Mesendoderm (in vitro differentiated cells): Measurements from ENCODE around the gene MAEL.
"Not testable (repeated sequence)": the region's sequence is repeated elsewhere in the genome, so short reads cannot be mapped to it uniquely, and the experiment has no call there.

ENCODE experiments used
- DNase-seq: peaks from one replicate; pipeline ENCODE4 v3.0.0; 2013
- H2AK5ac ChIP-seq: 2 replicates; pipeline ENCODE4 v1.6.1; 2013; ENCODE audit warnings: low read length, inconsistent platforms
- H2BK120ac ChIP-seq: 2 replicates; pipeline ENCODE4 v1.6.1; 2013; ENCODE audit warnings: low read depth, mild to moderate bottlenecking, low read length, moderate library complexity, mixed read lengths
- H2BK15ac ChIP-seq: replicated peaks from 2 replicates; pipeline ENCODE4 v1.6.1; 2013; ENCODE audit warnings: low read depth, mild to moderate bottlenecking, moderate library complexity
- H2BK5ac ChIP-seq: 2 replicates; pipeline ENCODE4 v1.6.1; 2013; ENCODE audit warnings: low read length, inconsistent platforms
- H3K18ac ChIP-seq: 2 replicates; pipeline ENCODE4 v1.6.1; 2013; ENCODE audit warnings: mild to moderate bottlenecking, low read length, mixed read lengths
- H3K23ac ChIP-seq: one replicate; pipeline ENCODE4 v1.6.1; 2013; ENCODE audit warnings: low read length
- H3K27ac ChIP-seq: 2 replicates; pipeline ENCODE4 v1.5.1; 2013; ENCODE audit warnings: low read depth, mild to moderate bottlenecking, inconsistent platforms, low read length, moderate library complexity
- H3K27me3 ChIP-seq: 2 replicates; pipeline ENCODE4 v1.6.1; 2013; ENCODE audit warnings: low read length, control low read depth, mild to moderate bottlenecking, inconsistent platforms; ENCODE audit not compliant: insufficient read depth, poor library complexity
- H3K36me3 ChIP-seq: 2 replicates; pipeline ENCODE4 v1.6.1; 2013; ENCODE audit warnings: low read length, inconsistent platforms; ENCODE audit not compliant: control insufficient read depth, insufficient read depth
- H3K4ac ChIP-seq: one replicate; pipeline ENCODE4 v1.6.1; 2013; ENCODE audit warnings: low read depth, mild to moderate bottlenecking, low read length, moderate library complexity
- H3K4me1 ChIP-seq: 2 replicates; pipeline ENCODE4 v1.6.1; 2013; ENCODE audit warnings: low read depth, low read length, inconsistent platforms; ENCODE audit not compliant: control insufficient read depth
- H3K4me2 ChIP-seq: 2 replicates; pipeline ENCODE4 v1.6.1; 2013; ENCODE audit warnings: low read length
- H3K4me3 ChIP-seq: 2 replicates; pipeline ENCODE4 v1.5.1; 2013; ENCODE audit warnings: mild to moderate bottlenecking, low read length
- H3K56ac ChIP-seq: one replicate; pipeline ENCODE4 v1.6.1; 2013; ENCODE audit warnings: low read length
- H3K79me1 ChIP-seq: 2 replicates; pipeline ENCODE4 v1.6.1; 2013; ENCODE audit warnings: low read length, inconsistent platforms
- H3K79me2 ChIP-seq: 2 replicates; pipeline ENCODE4 v1.6.1; 2013; ENCODE audit warnings: mild to moderate bottlenecking, low read length; ENCODE audit not compliant: control insufficient read depth, insufficient read depth
- H3K9ac ChIP-seq: 2 replicates; pipeline ENCODE4 v1.6.1; 2013; ENCODE audit warnings: low read length, inconsistent platforms
- H4K5ac ChIP-seq: one replicate; pipeline ENCODE4 v1.6.1; 2013; ENCODE audit warnings: low read length
- H4K8ac ChIP-seq: one replicate; pipeline ENCODE4 v1.6.1; 2013; ENCODE audit warnings: low read depth, mild to moderate bottlenecking, control low read depth, low read length, moderate library complexity
- WGBS: extraction: QIAGEN DNeasy Blood & Tissue Kit; methylation state at CpG from one replicate; pipeline ENCODE4 v1.1.7; 2013; ENCODE audit warnings: low lambda C conversion rate, missing lambda C conversion rate; ENCODE audit not compliant: insufficient coverage; ENCODE audit errors: extremely low coverage; 5-methylcytosine and 5-hydroxymethylcytosine counted together

The MAEL gene

GRCh38 chr1:167022384-167022783 lies 33.3 kb downstream of the MAEL start:
- no peak overlapping the region for H3K18ac ChIP-seq
- H3K79me2 ChIP-seq = no peaks in the 10 kb centered on the region
- no CpG with 5 or more reads among the region's 1 CpG for WGBS
- no peak overlapping the region for H3K23ac ChIP-seq
- no peaks in the 10 kb centered on the region for H3K4me1 ChIP-seq
- H2BK120ac ChIP-seq = no peak overlapping the region
- no peak overlapping the region for H2AK5ac ChIP-seq
- DNase-seq = no peak
- no peak overlapping the region for H2BK5ac ChIP-seq
- H3K4me2 ChIP-seq = no peak overlapping the region
- no peak overlapping the region for H3K56ac ChIP-seq
- no peak overlapping the region for H3K9ac ChIP-seq
- H4K8ac ChIP-seq = no peak overlapping the region
- H3K27me3 ChIP-seq = no peaks in the 10 kb centered on the region
- H3K79me1 ChIP-seq = no peaks in the 10 kb centered on the region
- no peaks in the 10 kb centered on the region for H3K36me3 ChIP-seq
- H3K4ac ChIP-seq = no peak overlapping the region
- no peak overlapping the region for H2BK15ac ChIP-seq
- no peak overlapping the region for H4K5ac ChIP-seq
- no peak overlapping the region for H3K27ac ChIP-seq
- H3K4me3 ChIP-seq = no peak overlapping the region

DNA sequence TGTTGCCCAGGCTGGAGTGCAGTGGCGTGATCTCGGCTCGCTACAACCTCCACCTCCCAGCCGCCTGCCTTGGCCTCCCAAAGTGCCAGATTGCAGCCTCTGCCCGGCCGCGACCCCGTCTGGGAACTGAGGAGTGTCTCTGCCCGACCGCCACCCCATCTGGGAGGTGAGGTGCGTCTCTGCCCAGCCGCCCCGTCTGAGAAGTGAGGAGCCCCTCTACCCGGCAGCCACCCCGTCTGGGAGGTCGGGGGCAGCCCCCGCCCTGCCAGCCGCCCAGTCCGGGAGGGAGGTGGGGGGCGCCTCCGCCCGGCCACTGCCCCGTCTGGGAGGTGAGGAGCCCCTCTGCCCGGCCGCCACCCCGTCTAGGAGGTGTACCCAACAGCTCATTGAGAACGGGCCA lies 40.5 kb downstream of the MAEL start:
- not testable (repeated sequence) for H3K4me1 ChIP-seq, H3K36me3 ChIP-seq, H2AK5ac ChIP-seq, H3K4ac ChIP-seq, H3K56ac ChIP-seq, H3K79me1 ChIP-seq, H3K23ac ChIP-seq, H3K18ac ChIP-seq, H3K27ac ChIP-seq, H3K4me3 ChIP-seq, DNase-seq, H3K27me3 ChIP-seq, H3K4me2 ChIP-seq, H4K8ac ChIP-seq, H4K5ac ChIP-seq, H3K79me2 ChIP-seq, H2BK15ac ChIP-seq, H3K9ac ChIP-seq, H2BK5ac ChIP-seq, H2BK120ac ChIP-seq
- WGBS = no CpG with 5 or more reads among the region's 27 CpGs

DNA sequence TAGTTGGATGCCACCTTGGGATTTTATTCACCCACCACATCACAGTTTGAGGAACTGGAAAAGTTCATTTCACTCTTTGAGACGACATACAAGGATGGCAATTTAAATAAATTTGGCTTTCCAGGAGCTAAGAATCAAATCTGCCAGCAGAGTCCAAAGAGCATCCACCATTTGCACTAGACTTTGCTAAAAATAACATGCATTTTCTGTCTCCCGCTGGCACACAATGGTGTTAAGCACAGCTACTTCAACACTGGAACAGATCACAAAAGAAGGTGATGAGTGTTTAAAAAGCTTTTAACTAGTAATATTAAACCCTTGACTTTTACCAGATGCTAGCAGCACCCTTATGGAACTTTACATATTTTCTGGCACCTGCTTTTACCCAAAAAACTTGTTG lies 44.6 kb downstream of the MAEL start:
- Histone ChIP-seq H3K9ac (no peak overlapping the region), H2BK5ac (no peak overlapping the region), H3K4me2 (no peak overlapping the region), H2BK120ac (no peak overlapping the region), H3K79me2 (no peaks in the 10 kb centered on the region), H3K18ac (no peak overlapping the region), H4K8ac (no peak overlapping the region), H4K5ac (no peak overlapping the region), H3K4me3 (no peak overlapping the region), H3K4ac (no peak overlapping the region), H2AK5ac (no peak overlapping the region), H3K27ac (no peak overlapping the region), H2BK15ac (no peak overlapping the region), H3K36me3 (no peaks in the 10 kb centered on the region), H3K4me1 (no peaks in the 10 kb centered on the region), H3K27me3 (no peaks in the 10 kb centered on the region), H3K79me1 (no peaks in the 10 kb centered on the region), H3K23ac (no peak overlapping the region), H3K56ac (no peak overlapping the region)
- DNase-seq = no peak
- no CpG with 5 or more reads among the region's 2 CpGs for WGBS

DNA sequence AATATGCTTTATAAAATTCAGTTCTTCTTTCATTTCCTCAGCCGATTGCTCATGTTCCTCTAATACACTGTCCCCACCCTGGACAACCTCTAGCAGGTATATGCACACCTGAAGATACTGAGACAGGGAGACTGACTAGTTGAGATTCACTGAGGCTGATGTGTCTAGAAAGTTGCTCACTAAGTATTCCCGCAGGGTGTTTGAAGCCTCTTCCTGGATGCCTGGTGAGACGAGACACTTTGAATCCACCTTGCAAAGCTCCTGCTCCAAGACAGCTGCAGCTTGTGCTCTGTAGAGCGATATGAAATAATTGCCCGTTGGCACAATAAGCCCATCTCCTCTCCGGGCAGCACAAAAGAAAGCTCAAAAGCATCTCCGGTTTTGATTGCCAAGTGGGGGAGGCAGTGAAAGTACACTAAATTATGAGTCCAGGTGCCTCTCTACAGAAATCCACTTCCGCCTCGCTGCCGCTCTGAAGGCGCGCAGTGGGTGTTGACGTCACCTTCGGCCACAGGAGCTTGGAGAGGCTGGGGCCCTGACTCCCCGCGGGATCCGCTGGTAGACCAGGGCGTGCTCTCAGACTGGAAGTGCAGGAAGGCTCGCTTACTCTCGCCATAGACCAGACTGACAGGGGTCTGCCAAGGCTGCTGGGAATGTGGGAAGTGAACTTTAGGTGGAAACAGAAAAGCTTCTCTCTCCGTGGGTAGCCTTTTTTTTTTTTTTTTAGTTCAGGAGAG lies 54.8 kb downstream of the MAEL start:
- no peaks in the 10 kb centered on the region for H3K36me3 ChIP-seq
- no peaks in the 10 kb centered on the region for H3K27me3 ChIP-seq
- no peaks in the 10 kb centered on the region for H3K79me2 ChIP-seq
- H3K18ac ChIP-seq = no peak overlapping the region
- H2BK15ac ChIP-seq = no peak overlapping the region
- H3K9ac ChIP-seq = no peak overlapping the region
- H3K79me1 ChIP-seq = no peaks in the 10 kb centered on the region
- no peak overlapping the region for H3K23ac ChIP-seq
- no peak overlapping the region for H3K27ac ChIP-seq
- H3K4me3 ChIP-seq = no peak overlapping the region
- no peak overlapping the region for H3K4me2 ChIP-seq
- no peak overlapping the region for H4K5ac ChIP-seq
- no peaks in the 10 kb centered on the region for H3K4me1 ChIP-seq
- no peak overlapping the region for H2AK5ac ChIP-seq
- H3K56ac ChIP-seq = no peak overlapping the region
- no CpG with 5 or more reads among the region's 21 CpGs for WGBS
- peak; percentile 29 for DNase-seq
- no peak overlapping the region for H2BK120ac ChIP-seq
- H2BK5ac ChIP-seq = no peak overlapping the region
- H3K4ac ChIP-seq = no peak overlapping the region
- no peak overlapping the region for H4K8ac ChIP-seq

DNA sequence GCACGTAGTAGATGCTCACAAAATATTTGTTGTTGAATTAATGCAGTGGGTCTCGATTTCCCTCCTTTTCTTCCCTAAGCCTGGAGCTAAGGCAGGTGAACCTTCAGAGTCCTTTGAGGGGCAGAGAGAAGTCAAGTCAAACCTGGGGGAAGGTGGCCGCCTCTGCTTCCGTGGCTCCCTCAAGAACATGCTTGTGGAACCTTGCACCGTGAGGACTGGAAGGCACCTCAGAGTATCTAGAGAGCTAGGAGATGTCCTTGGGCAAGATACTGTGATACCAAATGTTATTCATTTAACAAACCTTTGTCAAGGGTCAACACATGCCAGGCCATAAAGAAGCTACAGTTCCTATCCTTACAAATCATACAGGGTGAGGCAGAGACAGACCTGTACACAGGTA lies 62.8 kb downstream of the MAEL start:
- DNase-seq = no peak
- H3K56ac ChIP-seq = no peak overlapping the region
- no peak overlapping the region for H2BK15ac ChIP-seq
- H3K4me1 ChIP-seq = no peaks in the 10 kb centered on the region
- H3K4me3 ChIP-seq = no peak overlapping the region
- WGBS = no CpG with 5 or more reads among the region's 5 CpGs
- no peak overlapping the region for H3K9ac ChIP-seq
- H4K5ac ChIP-seq = no peak overlapping the region
- no peak overlapping the region for H3K18ac ChIP-seq
- no peaks in the 10 kb centered on the region for H3K79me1 ChIP-seq
- no peak overlapping the region for H3K23ac ChIP-seq
- H2BK5ac ChIP-seq = no peak overlapping the region
- no peaks in the 10 kb centered on the region for H3K27me3 ChIP-seq
- H3K79me2 ChIP-seq = no peaks in the 10 kb centered on the region
- no peak overlapping the region for H3K4me2 ChIP-seq
- no peaks in the 10 kb centered on the region for H3K36me3 ChIP-seq
- no peak overlapping the region for H4K8ac ChIP-seq
- H3K27ac ChIP-seq = no peak overlapping the region
- no peak overlapping the region for H2BK120ac ChIP-seq
- H3K4ac ChIP-seq = no peak overlapping the region
- H2AK5ac ChIP-seq = no peak overlapping the region

GRCh38 chr1:167052389-167052788 lies 63.3 kb downstream of the MAEL start:
- H4K5ac ChIP-seq = no peak overlapping the region
- H3K18ac ChIP-seq = no peak overlapping the region
- no peak overlapping the region for H3K4me2 ChIP-seq
- no peak overlapping the region for H4K8ac ChIP-seq
- no peak overlapping the region for H3K27ac ChIP-seq
- H3K23ac ChIP-seq = no peak overlapping the region
- no peak overlapping the region for H3K56ac ChIP-seq
- H3K4ac ChIP-seq = no peak overlapping the region
- no peak overlapping the region for H2BK5ac ChIP-seq
- no peaks in the 10 kb centered on the region for H3K79me1 ChIP-seq
- H2AK5ac ChIP-seq = no peak overlapping the region
- no peak overlapping the region for H2BK15ac ChIP-seq
- H3K4me3 ChIP-seq = no peak overlapping the region
- no peaks in the 10 kb centered on the region for H3K27me3 ChIP-seq
- no peak overlapping the region for H3K9ac ChIP-seq
- DNase-seq = peak; percentile 87
- no CpG with 5 or more reads among the region's 8 CpGs for WGBS
- H3K4me1 ChIP-seq = no peaks in the 10 kb centered on the region
- H2BK120ac ChIP-seq = no peak overlapping the region
- H3K36me3 ChIP-seq = no peaks in the 10 kb centered on the region
- H3K79me2 ChIP-seq = no peaks in the 10 kb centered on the region
